K562 (cell line): Measurements from ENCODE around the gene MRPL41. TPM values are rescaled to one million over a fixed set of nuclear protein-coding genes. Genes with fewer than 3 reads are reported as not detected.

Source experiments
- ATAC-seq: fragments of 200-7000 bp; cut with Tn5 transposase; 3 replicates; pipeline ENCODE4 v1.9.1; 2020; ENCODE audit warnings: moderate library complexity
- BruUV-seq: library from RNA; stranded (reverse); fragments of 400-500 nt; replicated peaks from 2 replicates; lab custom pipeline; 2021; lab: Mats Ljungman, UMichigan
- CTCF ChIA-PET: fragments of 300-600 bp; formaldehyde crosslinking; extraction: SDS; loops from one replicate; lab custom pipeline; 2021; ENCODE audit warnings: low intra/inter-chr PET ratio; lab: Yijun Ruan, JAX
- POLR2A ChIA-PET: fragments of 300-600, 350-650 bp; sonication (Branson Sonifier 250); formaldehyde crosslinking; extraction: SDS; loops from one replicate; lab custom pipeline; 2021; ENCODE audit warnings: antibody characterized with exemption, inconsistent platforms; lab: Yijun Ruan, JAX
- DNase-seq, 4 experiments: peaks; one replicate each; pipeline versions ENCODE4 v3.0.0 to v3.0.0-alpha.2; 2011 to 2018; ENCODE audit warnings: low spot score in 3 of 4, mixed read lengths in 3 of 4; ENCODE audit errors: extremely low read depth in 1 of 4
- FAIRE-seq: peaks from 2 replicates; lab custom pipeline; 2011; peaks lifted over from hg19 to GRCh38; lab: Jason Lieb, UNC
- H2AFZ ChIP-seq: 2 replicates; pipeline ENCODE4 v1.6.0; 2011; ENCODE audit warnings: low read depth, low read length, control low read depth, inconsistent platforms
- H3K27ac ChIP-seq: fragments of 200-600 bp; 3 replicates; pipeline ENCODE4 v1.8.0; 2011; ENCODE audit warnings: low read depth, mild to moderate bottlenecking, control low read depth, inconsistent platforms, low read length, moderate library complexity, mixed read lengths; ENCODE audit errors: extremely low read depth
- H3K27me3 ChIP-seq, 2 experiments: fragments of 300-600 bp in 1 of 2; 2 replicates in 1 of 2; 3 replicates in 1 of 2; pipeline versions ENCODE4 v1.6.0 to v1.8.0; 2011; ENCODE audit warnings: inconsistent platforms in 2 of 2, low read length in 2 of 2, mild to moderate bottlenecking in 1 of 2, mixed read lengths in 1 of 2, moderate library complexity in 1 of 2; ENCODE audit not compliant: control insufficient read depth in 2 of 2, insufficient read depth in 2 of 2
- H3K36me3 ChIP-seq: fragments of 300-600 bp; 3 replicates; pipeline ENCODE4 v1.8.0; 2011; ENCODE audit warnings: mild to moderate bottlenecking, low read length, inconsistent platforms; ENCODE audit not compliant: control insufficient read depth, insufficient read depth
- H3K4me1 ChIP-seq, 2 experiments: fragments of 200-600 bp in 1 of 2; replicated peaks in 1 of 2; 2 replicates in 1 of 2; 3 replicates in 1 of 2; pipeline versions ENCODE4 v1.5.1 to v1.8.0; 2011; ENCODE audit warnings: inconsistent platforms in 2 of 2, low read length in 2 of 2, mild to moderate bottlenecking in 1 of 2, mixed read lengths in 1 of 2, moderate library complexity in 1 of 2; ENCODE audit not compliant: control insufficient read depth in 2 of 2, insufficient read depth in 2 of 2
- H3K4me2 ChIP-seq: 2 replicates; pipeline ENCODE4 v1.6.1; 2011; ENCODE audit warnings: low read length, control low read depth, inconsistent platforms, mixed read lengths; ENCODE audit not compliant: insufficient read depth
- H3K4me3 ChIP-seq: fragments of 200-600 bp; sonication (generic), shearing (Covaris generic); 2 replicates; pipeline ENCODE4 v1.5.1; 2016; ENCODE audit warnings: control low read depth, inconsistent platforms
- H3K79me2 ChIP-seq: fragments of 200-600 bp; 3 replicates; pipeline ENCODE4 v1.8.0; 2011; ENCODE audit warnings: low read length, inconsistent platforms; ENCODE audit not compliant: control insufficient read depth, insufficient read depth
- H3K9ac ChIP-seq, 2 experiments: 2 replicates each; pipeline versions ENCODE4 v1.6.0 to v1.6.1; 2011; ENCODE audit warnings: low read depth in 2 of 2, low read length in 2 of 2, control low read depth in 1 of 2, inconsistent platforms in 1 of 2, mild to moderate bottlenecking in 1 of 2, mixed read lengths in 1 of 2; ENCODE audit not compliant: insufficient read depth in 1 of 2
- H3K9me1 ChIP-seq: one replicate; pipeline ENCODE4 v1.6.0; 2011; ENCODE audit warnings: inconsistent platforms, mild to moderate bottlenecking, low read length, moderate library complexity; ENCODE audit not compliant: control insufficient read depth, insufficient read depth
- H3K9me3 ChIP-seq: replicated peaks from 2 replicates; pipeline ENCODE4 v1.5.1; 2011; ENCODE audit warnings: low read depth, low read length, inconsistent platforms; ENCODE audit not compliant: control insufficient read depth, insufficient read depth
- H4K20me1 ChIP-seq: replicated peaks from 2 replicates; pipeline ENCODE4 v1.6.1; 2011; ENCODE audit warnings: low read length, inconsistent platforms, mixed read lengths; ENCODE audit not compliant: control insufficient read depth, insufficient read depth
- CAMTA2 ChIP-seq: fragments of 250-450 bp; sonication (Bioruptor Pico); conservative IDR thresholded peaks from 2 replicates; pipeline ENCODE4 v1.5.1; 2022
- CBX1 ChIP-seq: sonication (generic); IDR thresholded peaks from 2 replicates; pipeline ENCODE4 v1.6.1; 2016; ENCODE audit warnings: antibody characterized with exemption, low read depth, mild to moderate bottlenecking
- CREBBP ChIP-seq: IDR thresholded peaks from one replicate; pipeline ENCODE4 v1.6.1; 2012; ENCODE audit warnings: low read depth, mild to moderate bottlenecking, control low read depth, inconsistent platforms, low read length
- HDAC8 ChIP-seq: fragments of 450-650 bp; IDR thresholded peaks from 2 replicates; pipeline ENCODE4 v1.6.1; 2016; ENCODE audit warnings: mild to moderate bottlenecking, missing genetic modification characterization, moderate library complexity, missing compliant biosample characterization
- HLTF ChIP-seq: fragments of 450-650 bp; IDR thresholded peaks from 2 replicates; pipeline ENCODE4 v1.6.1; 2016
- HMG20B ChIP-seq: fragments of 250-450 bp; sonication (Bioruptor Pico); IDR thresholded peaks from 2 replicates; pipeline ENCODE4 v1.5.0; 2021; ENCODE audit warnings: mild to moderate bottlenecking
- IFI16 ChIP-seq: fragments of 250-450 bp; sonication (Bioruptor Pico); IDR thresholded peaks from 2 replicates; pipeline ENCODE4 v2.1.2; 2022; ENCODE audit warnings: mild to moderate bottlenecking, inconsistent platforms
- MECOM ChIP-seq: fragments of 250-450 bp; sonication (Bioruptor Pico); IDR thresholded peaks from 2 replicates; pipeline ENCODE4 v1.8.0; 2022; ENCODE audit warnings: inconsistent platforms
- RB1 ChIP-seq: fragments of 450-650 bp; IDR thresholded peaks from 2 replicates; pipeline ENCODE4 v1.6.1; 2017; ENCODE audit warnings: low read depth, mild to moderate bottlenecking
- RBM14 ChIP-seq: fragments of 200-400 bp; formaldehyde crosslinking; IDR thresholded peaks from 2 replicates; pipeline ENCODE4 v1.6.1; 2018; ENCODE audit warnings: low read depth, mild to moderate bottlenecking, low read length, moderate library complexity, borderline replicate concordance; ENCODE audit not compliant: insufficient read depth
- SPI1 ChIP-seq: IDR thresholded peaks from 2 replicates; pipeline ENCODE4 v1.6.1; 2011; ENCODE audit warnings: low read depth, low read length, control low read depth, borderline replicate concordance
- TAL1 ChIP-seq: fragments of 450-650 bp; IDR thresholded peaks from 2 replicates; pipeline ENCODE4 v1.6.1; 2016; ENCODE audit warnings: mild to moderate bottlenecking
- ZBED1 ChIP-seq: IDR thresholded peaks from 2 replicates; pipeline ENCODE4 v1.6.1; 2014
- ZBTB17 ChIP-seq: fragments of 450-650 bp; formaldehyde crosslinking; IDR thresholded peaks from 2 replicates; pipeline ENCODE4 v1.4.0; 2020; ENCODE audit warnings: mild to moderate bottlenecking
- ZNF584 ChIP-seq: fragments of 200-800 bp; sonication (Bioruptor generic); IDR thresholded peaks from 2 replicates; pipeline ENCODE4 v1.6.1; 2016; ENCODE audit warnings: low read depth, mild to moderate bottlenecking, missing genetic modification characterization, missing compliant biosample characterization
- ZNF76 ChIP-seq: fragments of 250-450 bp; sonication (Bioruptor Pico); IDR thresholded peaks from 2 replicates; pipeline ENCODE4 v1.4.0; 2020; ENCODE audit warnings: mild to moderate bottlenecking, moderate library complexity, borderline replicate concordance
- ZNF79 ChIP-seq: fragments of 250-450 bp; sonication (Bioruptor Pico); IDR thresholded peaks from 2 replicates; pipeline ENCODE4 v1.4.0; 2020; ENCODE audit warnings: low read depth, mild to moderate bottlenecking, moderate library complexity
- WGBS: fragments of 100-300 bp; shearing (Covaris generic); methylation state at CpG from one replicate; pipeline ENCODE4 v1.1.6; 2016; ENCODE audit warnings: low coverage, mixed read lengths; ENCODE audit not compliant: insufficient coverage; ENCODE audit errors: missing lambda C conversion rate; 5-methylcytosine and 5-hydroxymethylcytosine counted together
- in situ Hi-C: fragments of 300-500 bp; cut with MboI; formaldehyde crosslinking; loops from 4 replicates; pipeline ENCODE4 v1.15.0; 2018; ENCODE audit warnings: inconsistent platforms, mixed read lengths
- intact Hi-C: fragments of 100-400 bp; cut with micrococcal nuclease; formaldehyde crosslinking; loops from 2 replicates; pipeline ENCODE4 v1.14.2; 2022
- polyA plus RNA-seq, 8 experiments: library from polyadenylated mRNA; depleted of rRNA in 4 of 8; stranded (reverse) in 5 of 8; unstranded in 3 of 8; fragments of >200 nt; fragmentation: Nextera tagmentation in 2 of 8; fragmentation: Illumina TruSeq in 1 of 8; extraction: Ambion mirVana in 2 of 8; extraction: Trizol in 1 of 8; gene quantifications; 2 replicates each; pipeline versions ENCODE4 v1.2.1 to v1.2.3, GENCODE V29; 2011 to 2014; ENCODE audit warnings: inconsistent platforms in 1 of 8, missing spikeins in 1 of 8
- total RNA-seq, 7 experiments: library from RNA; depleted of rRNA in 6 of 7; stranded (reverse); fragments of >200 nt in 6 of 7; fragmentation: Illumina TruSeq in 2 of 7; extraction: Trizol in 2 of 7; gene quantifications; 2 replicates each; pipeline versions ENCODE4 v1.2.1 to v1.2.3, GENCODE V29; 2011 to 2021; ENCODE audit warnings: low replicate concordance in 1 of 7
- TF ChIP-seq, protein P1 (sequence below): fragments of 450-650 bp; IDR thresholded peaks from 2 replicates; pipeline ENCODE4 v1.7.1; 2018; ENCODE audit warnings: mild to moderate bottlenecking, low read depth; ENCODE audit not compliant: partially characterized antibody

MRPL41 gene
- total and polyA plus RNA-seq, 9 of the 15 experiments (the other 6 are each of a cell fraction or from before 2014, with no cell fraction given): 2.6 to 259 (median 21.6) TPM

DNA sequence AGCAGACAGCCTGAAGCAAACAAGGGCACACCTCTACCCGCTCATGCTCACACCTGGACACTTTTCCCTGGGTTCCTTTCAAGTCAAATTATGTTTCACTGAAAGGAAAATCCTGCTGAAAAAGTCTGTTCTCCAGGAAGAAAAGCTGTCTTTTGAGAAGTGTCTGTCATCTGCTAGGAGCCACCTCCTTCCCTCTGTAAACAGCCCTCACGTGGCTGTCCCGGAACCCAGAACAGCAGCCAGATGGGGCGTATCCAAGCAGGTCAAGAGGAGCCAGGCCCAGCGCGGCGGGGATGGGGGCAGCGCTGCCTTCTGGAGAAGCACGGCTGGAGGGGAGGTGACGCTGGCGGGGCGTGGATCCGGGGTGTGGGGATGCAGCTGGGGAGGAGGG is 1.5 kb upstream of the MRPL41 start, which contains the start of gene PNPLA7:
Gene PNPLA7, minus strand, starts transcription at position 172 of the 391 bp plus-strand sequence. CDS start 205 bp downstream, outside the sequence.
- H3K27me3 ChIP-seq: no peaks in the 10 kb centered on the region
- peak within 1 kb of the TSS; percentile 76 for H2AFZ ChIP-seq
- intact Hi-C loops: loop anchor here (10.0 kb wide), 1 partner anchor 125 kb away; no protein-coding TSS in a partner anchor
- peaks cover 2 to 36% of the 10 kb centered on the region in 2 experiments; a peak in 4 of 5 replicates for H3K4me1 ChIP-seq
- CTCF ChIA-PET: no interaction called here
- H3K4me2 ChIP-seq: peak within 1 kb of the TSS; percentile 61
- FAIRE-seq (peak; percentile 94), DNase-seq (peak; percentile 70 to 90 (median 76)), ATAC-seq (peak; percentile 83)
- POLR2A ChIA-PET: interaction anchor here (1.5 kb wide), 1 partner anchor 15 kb away, joined by 6 read pairs; no protein-coding TSS in a partner anchor
- H3K27ac ChIP-seq: peak within 1 kb of the TSS; percentile 67; the same call in 2 of the 3 replicates
- peak within 1 kb of the TSS; percentile 64 to 94; a peak in 3 of 4 replicates for H3K9ac ChIP-seq
- H3K9me1 ChIP-seq: no peaks in the 10 kb centered on the region
- H3K36me3 ChIP-seq: peaks cover 26% of the 10 kb centered on the region
- in situ Hi-C loops: no loop called here
- peak within 1 kb of the TSS; percentile 56 for H3K4me3 ChIP-seq
- BruUV-seq: no TSS peak
- H3K79me2 ChIP-seq: peaks cover 18% of the 10 kb centered on the region
- peaks cover 2% of the 10 kb centered on the region; the same call in 1 of the 2 replicates for H3K9me3 ChIP-seq
- whole genome bisulfite sequencing: 8% methylated on average over 12 of the region's 13 CpGs
- no peaks in the 10 kb centered on the region; the same call in 1 of the 2 replicates for H4K20me1 ChIP-seq
- TF ChIP-seq CBX1 (no peak), ZBED1 (no peak), ZNF79 (CRISPR knock-in tag) (no peak), HLTF (no peak), IFI16 (CRISPR knock-in tag) (no peak), ZNF584 (CRISPR knock-in tag) (no peak), CAMTA2 (CRISPR knock-in tag) (no peak), HMG20B (CRISPR knock-in tag) (no peak), SPI1 (no peak), CREBBP (no peak), HDAC8 (tag) (no peak), TAL1 (no peak), RB1 (no peak), ZNF76 (CRISPR knock-in tag) (no peak), RBM14 (no peak), ZBTB17 (no peak), MECOM (no peak)
- TF ChIP-seq, protein P1, sequence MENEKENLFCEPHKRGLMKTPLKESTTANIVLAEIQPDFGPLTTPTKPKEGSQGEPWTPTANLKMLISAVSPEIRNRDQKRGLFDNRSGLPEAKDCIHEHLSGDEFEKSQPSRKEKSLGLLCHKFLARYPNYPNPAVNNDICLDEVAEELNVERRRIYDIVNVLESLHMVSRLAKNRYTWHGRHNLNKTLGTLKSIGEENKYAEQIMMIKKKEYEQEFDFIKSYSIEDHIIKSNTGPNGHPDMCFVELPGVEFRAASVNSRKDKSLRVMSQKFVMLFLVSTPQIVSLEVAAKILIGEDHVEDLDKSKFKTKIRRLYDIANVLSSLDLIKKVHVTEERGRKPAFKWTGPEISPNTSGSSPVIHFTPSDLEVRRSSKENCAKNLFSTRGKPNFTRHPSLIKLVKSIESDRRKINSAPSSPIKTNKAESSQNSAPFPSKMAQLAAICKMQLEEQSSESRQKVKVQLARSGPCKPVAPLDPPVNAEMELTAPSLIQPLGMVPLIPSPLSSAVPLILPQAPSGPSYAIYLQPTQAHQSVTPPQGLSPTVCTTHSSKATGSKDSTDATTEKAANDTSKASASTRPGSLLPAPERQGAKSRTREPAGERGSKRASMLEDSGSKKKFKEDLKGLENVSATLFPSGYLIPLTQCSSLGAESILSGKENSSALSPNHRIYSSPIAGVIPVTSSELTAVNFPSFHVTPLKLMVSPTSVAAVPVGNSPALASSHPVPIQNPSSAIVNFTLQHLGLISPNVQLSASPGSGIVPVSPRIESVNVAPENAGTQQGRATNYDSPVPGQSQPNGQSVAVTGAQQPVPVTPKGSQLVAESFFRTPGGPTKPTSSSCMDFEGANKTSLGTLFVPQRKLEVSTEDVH: no peak
